ENCODE results near the gene C4BPB. TPM values are rescaled to one million over a fixed set of nuclear protein-coding genes. Genes with fewer than 3 reads are reported as not detected.

The C4BPB gene
- total and polyA plus RNA-seq, 2 of the 13 experiments (the other 11 are each of a cell fraction or from before 2014, with no cell fraction given): 155 to 266 TPM

DNA sequence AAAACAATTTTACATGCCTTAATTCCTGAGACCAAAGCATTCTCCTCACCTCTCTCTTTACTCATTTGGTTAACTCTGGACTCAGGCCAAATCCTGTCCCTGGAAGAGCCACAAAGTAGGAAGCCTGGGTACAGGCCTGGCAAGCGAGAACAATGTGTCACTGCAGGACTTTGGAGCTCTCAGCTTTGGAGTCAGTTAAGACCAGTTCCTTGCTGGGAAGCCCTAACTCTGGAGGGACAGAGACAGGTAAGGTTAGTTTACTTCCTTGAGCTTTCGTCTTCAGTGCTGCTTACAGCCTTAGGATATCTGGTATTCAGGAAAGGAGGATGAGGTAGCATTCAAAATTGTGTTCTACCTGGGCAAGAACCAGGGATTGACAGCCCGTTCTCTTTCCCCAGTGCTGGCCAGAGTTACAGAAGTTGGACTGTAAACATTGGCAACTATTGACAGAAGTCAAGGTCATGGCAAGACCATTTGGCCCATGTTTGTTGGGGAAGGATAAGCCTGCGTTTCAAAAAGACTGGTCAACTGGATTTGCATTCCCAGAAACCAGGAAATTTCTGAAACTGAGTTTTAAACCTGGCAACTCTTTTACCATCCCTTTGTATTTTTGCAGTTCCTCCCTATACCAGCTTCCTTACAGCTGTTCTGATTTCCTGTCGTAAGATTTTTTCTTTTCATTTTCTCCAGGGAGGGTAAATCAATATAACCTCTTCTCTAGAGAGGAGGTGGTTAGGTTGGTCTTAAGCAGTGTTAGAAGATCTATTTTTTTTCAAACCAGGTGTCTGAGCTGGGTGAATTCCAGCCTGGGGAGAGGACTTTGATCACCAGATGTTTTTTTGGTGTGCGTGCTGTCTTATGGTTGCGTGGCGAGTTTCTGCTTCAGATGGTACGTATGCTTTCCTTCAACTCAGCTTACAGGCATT lies at the start of gene C4BPB (continued):
- TF ChIP-seq, protein P1, sequence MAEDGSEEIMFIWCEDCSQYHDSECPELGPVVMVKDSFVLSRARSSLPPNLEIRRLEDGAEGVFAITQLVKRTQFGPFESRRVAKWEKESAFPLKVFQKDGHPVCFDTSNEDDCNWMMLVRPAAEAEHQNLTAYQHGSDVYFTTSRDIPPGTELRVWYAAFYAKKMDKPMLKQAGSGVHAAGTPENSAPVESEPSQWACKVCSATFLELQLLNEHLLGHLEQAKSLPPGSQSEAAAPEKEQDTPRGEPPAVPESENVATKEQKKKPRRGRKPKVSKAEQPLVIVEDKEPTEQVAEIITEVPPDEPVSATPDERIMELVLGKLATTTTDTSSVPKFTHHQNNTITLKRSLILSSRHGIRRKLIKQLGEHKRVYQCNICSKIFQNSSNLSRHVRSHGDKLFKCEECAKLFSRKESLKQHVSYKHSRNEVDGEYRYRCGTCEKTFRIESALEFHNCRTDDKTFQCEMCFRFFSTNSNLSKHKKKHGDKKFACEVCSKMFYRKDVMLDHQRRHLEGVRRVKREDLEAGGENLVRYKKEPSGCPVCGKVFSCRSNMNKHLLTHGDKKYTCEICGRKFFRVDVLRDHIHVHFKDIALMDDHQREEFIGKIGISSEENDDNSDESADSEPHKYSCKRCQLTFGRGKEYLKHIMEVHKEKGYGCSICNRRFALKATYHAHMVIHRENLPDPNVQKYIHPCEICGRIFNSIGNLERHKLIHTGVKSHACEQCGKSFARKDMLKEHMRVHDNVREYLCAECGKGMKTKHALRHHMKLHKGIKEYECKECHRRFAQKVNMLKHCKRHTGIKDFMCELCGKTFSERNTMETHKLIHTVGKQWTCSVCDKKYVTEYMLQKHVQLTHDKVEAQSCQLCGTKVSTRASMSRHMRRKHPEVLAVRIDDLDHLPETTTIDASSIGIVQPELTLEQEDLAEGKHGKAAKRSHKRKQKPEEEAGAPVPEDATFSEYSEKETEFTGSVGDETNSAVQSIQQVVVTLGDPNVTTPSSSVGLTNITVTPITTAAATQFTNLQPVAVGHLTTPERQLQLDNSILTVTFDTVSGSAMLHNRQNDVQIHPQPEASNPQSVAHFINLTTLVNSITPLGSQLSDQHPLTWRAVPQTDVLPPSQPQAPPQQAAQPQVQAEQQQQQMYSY (CRISPR knock-in tag; IDR thresholded peaks at IDR 0.05): peak; percentile 22; the same call in 1 of the 2 replicates
- TF ChIP-seq TCF12 (IDR thresholded peaks at IDR 0.05): no peak
- peak; percentile 91 for TF ChIP-seq TCF12 (CRISPR knock-in tag; IDR thresholded peaks at IDR 0.05)
- no peak for TF ChIP-seq ZNF326 (CRISPR knock-in tag; IDR thresholded peaks at IDR 0.05; ENCODE audit: borderline replicate concordance)
- no peak for TF ChIP-seq EEA1 (CRISPR knock-in tag; IDR thresholded peaks at IDR 0.05; ENCODE audit: borderline replicate concordance)
- TF ChIP-seq, protein P2, sequence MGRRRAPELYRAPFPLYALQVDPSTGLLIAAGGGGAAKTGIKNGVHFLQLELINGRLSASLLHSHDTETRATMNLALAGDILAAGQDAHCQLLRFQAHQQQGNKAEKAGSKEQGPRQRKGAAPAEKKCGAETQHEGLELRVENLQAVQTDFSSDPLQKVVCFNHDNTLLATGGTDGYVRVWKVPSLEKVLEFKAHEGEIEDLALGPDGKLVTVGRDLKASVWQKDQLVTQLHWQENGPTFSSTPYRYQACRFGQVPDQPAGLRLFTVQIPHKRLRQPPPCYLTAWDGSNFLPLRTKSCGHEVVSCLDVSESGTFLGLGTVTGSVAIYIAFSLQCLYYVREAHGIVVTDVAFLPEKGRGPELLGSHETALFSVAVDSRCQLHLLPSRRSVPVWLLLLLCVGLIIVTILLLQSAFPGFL (CRISPR knock-in tag; IDR thresholded peaks at IDR 0.05): no peak
- peak; percentile 90 for TF ChIP-seq ZNF644 (CRISPR knock-in tag; IDR thresholded peaks at IDR 0.05; ENCODE audit: low read depth)
- TF ChIP-seq, protein P3, sequence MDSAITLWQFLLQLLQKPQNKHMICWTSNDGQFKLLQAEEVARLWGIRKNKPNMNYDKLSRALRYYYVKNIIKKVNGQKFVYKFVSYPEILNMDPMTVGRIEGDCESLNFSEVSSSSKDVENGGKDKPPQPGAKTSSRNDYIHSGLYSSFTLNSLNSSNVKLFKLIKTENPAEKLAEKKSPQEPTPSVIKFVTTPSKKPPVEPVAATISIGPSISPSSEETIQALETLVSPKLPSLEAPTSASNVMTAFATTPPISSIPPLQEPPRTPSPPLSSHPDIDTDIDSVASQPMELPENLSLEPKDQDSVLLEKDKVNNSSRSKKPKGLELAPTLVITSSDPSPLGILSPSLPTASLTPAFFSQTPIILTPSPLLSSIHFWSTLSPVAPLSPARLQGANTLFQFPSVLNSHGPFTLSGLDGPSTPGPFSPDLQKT (CRISPR knock-in tag; IDR thresholded peaks at IDR 0.05; ENCODE audit: borderline replicate concordance): no peak
- TF ChIP-seq, protein P4, sequence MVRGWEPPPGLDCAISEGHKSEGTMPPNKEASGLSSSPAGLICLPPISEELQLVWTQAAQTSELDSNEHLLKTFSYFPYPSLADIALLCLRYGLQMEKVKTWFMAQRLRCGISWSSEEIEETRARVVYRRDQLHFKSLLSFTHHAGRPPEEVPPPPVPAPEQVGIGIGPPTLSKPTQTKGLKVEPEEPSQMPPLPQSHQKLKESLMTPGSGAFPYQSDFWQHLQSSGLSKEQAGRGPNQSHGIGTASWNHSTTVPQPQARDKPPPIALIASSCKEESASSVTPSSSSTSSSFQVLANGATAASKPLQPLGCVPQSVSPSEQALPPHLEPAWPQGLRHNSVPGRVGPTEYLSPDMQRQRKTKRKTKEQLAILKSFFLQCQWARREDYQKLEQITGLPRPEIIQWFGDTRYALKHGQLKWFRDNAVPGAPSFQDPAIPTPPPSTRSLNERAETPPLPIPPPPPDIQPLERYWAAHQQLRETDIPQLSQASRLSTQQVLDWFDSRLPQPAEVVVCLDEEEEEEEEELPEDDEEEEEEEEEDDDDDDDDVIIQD (CRISPR knock-in tag; IDR thresholded peaks at IDR 0.05; ENCODE audit: low read depth): peak; percentile 54; the same call in 1 of the 2 replicates
- no peak for TF ChIP-seq WIZ (CRISPR knock-in tag; IDR thresholded peaks at IDR 0.05)
- 0 out of 2 replicates have a peak, but pooled peaks have one; percentile 31 for TF ChIP-seq ZNF350 (CRISPR knock-in tag; IDR thresholded peaks at IDR 0.05; ENCODE audit: borderline replicate concordance, low read depth)
- TF ChIP-seq AGO1 (IDR thresholded peaks at IDR 0.05; ENCODE audit: low read depth, low read length, poor library complexity, severe bottlenecking): no peak
- peak; percentile 72 for TF ChIP-seq POLR2G (IDR thresholded peaks at IDR 0.05; ENCODE audit: low read depth, low read length)
- 0 out of 2 replicates have a peak, but pooled peaks have one; percentile 13 for TF ChIP-seq ARNT2 (CRISPR knock-in tag; IDR thresholded peaks at IDR 0.05; ENCODE audit: low read depth)
- TF ChIP-seq CHD4 (IDR thresholded peaks at IDR 0.05; ENCODE audit: borderline replicate concordance, low read length): no peak
- TF ChIP-seq RXRB (CRISPR knock-in tag; IDR thresholded peaks at IDR 0.05; ENCODE audit: borderline replicate concordance): peak; percentile 86
- TF ChIP-seq ZNF501 (CRISPR knock-in tag; IDR thresholded peaks at IDR 0.05): peak; percentile 65; the same call in 1 of the 2 replicates
- TF ChIP-seq, protein P5, sequence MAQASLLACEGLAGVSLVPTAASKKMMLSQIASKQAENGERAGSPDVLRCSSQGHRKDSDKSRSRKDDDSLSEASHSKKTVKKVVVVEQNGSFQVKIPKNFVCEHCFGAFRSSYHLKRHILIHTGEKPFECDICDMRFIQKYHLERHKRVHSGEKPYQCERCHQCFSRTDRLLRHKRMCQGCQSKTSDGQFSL (CRISPR knock-in tag; IDR thresholded peaks at IDR 0.05): no peak
- peak; percentile 51; the same call in 1 of the 2 replicates for TF ChIP-seq SOX13 (IDR thresholded peaks at IDR 0.05)
- TF ChIP-seq SOX13 (CRISPR knock-in tag; conservative IDR thresholded peaks at IDR 0.05 in 1 of 2, IDR thresholded peaks at IDR 0.05 in 1 of 2): peak in 1 of 2 experiments; percentile 81; a peak in 2 of 4 replicates
